GM19328 (cell line): ENCODE data around the gene SLC7A6OS.
A peak's percentile ranks its signal among the peaks of the same experiment; 100 is the strongest.

Experiments used
- ATAC-seq: cut with Tn5 transposase; IDR thresholded peaks from one replicate; pipeline ENCODE4 v1.9.1; 2021; ENCODE audit warnings: mild to moderate bottlenecking, moderate library complexity; ENCODE audit not compliant: unreplicated experiment

SLC7A6OS gene

DNA sequence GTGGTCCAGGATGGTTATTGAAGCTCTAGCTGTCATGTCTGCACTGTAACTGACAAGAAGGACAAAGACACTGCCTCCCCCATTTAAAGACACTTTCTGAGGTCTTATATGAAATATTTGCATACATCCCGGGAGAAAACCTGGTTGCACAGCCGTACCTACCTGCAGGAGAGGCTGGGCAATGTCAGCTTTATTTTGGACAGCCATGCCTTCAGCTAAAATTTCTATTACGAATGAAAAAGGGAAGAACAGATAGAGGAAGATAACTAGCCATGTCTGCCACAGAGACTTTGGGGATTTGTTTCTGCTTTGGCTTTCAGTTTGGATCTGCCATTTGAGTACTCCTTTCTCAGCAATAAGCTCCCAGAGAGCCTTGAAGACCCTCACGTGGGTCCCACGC is 27.4 kb downstream of the SLC7A6OS start:
- no peak for ATAC-seq

- no peak for ATAC-seq
These were observed 28.7 kb downstream of the SLC7A6OS start for GRCh38 chr16:68282064-68282452.

DNA sequence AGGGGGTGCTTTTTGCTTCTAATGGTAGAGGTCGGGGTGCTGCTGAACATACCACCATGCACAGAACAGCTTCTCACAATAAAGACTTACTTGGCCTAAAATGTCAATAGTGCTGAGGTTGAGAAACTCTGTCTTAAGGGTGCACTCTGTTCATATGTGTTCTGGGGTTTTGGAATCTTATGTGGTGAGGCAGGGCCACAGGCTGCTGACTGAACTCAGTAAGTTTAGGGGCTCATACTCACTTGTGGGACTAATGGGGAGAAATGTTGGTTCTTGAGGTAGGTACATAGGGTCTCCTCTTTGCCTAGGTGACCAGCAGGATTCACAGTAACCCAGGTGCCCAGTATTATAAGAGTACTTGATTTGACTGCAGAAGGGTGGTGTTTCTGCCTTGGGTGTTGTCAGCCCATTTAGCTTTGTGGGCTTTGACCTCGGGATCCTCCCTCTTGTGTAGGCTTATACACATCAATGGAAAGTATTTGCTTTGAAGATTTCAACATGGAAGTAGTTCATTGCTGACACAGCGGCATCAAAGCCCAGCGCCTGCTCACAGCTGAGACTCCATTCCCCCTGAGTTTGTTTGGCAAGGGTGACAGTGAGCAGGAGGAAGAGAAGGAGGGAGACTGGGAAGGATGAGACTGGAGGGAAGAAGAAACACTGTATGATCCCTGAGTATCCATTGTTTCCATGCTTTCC is 29.2 kb downstream of the SLC7A6OS start:
- ATAC-seq: no peak

GRCh38 chr16:68279726-68280558 is 30.8 kb downstream of the SLC7A6OS start:
- no peak for ATAC-seq

DNA sequence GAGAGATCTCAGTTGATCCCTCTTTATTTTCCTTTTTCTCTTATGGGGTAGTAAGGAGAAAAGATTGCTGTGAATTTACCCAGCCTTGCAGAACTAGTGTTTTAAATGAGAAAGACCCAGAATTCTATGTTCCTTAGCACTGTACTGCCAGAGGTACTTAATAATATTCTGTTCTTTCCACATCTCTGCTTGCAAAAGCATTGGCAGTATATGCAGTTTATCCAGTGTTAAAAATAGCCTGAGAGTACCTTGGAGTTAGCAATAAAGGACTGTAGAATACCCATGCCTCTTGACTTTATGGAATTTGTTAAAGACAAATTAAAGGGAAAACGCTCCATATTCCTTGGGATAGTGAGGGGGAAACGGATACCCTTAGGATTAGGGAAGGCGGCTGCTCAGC is 34.5 kb downstream of the SLC7A6OS start:
- ATAC-seq: no peak

GRCh38 chr16:68275611-68276191 is 35.0 kb downstream of the SLC7A6OS start:
- no peak for ATAC-seq

DNA sequence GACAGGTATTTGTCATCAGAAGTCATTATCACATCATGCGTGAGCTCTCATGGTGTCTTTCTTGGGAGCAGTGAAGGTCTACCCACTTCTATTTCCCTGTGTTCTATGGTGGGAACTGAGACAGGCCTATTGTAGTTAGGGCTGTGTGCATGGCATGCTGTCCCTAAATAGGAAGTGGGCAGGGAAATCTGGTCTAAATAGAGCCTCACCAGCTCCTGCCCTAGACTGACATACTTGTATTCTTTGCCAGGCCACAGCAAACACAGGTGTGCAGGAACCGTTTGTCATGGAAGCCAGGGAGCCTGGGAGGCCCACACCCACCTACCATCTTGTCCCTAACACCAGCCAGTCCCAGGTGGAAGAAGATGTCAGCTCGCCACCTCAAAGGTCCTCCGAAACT is 36.3 kb downstream of the SLC7A6OS start:
- ATAC-seq: no peak

GRCh38 chr16:68273896-68274295 is 36.9 kb downstream of the SLC7A6OS start:
- no peak for ATAC-seq

DNA sequence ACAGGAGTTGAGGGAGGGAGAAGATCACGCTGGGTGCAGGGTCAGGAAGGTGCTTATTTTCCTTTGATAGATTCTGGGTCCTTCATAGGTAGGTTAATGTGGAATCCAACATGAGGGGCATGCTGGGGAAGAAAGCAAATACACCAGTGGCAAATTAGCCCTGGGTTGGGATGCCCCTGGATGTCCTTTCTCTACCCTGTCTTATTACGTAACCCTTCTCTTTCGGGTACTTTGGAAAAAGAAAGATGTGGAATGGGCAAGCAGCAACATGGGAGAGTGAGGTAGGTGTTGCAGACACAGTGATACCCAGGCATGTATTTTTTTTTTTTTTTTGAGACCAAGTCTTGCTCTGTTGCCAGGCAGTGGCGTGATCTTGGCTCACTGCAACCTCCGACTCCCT is 37.3 kb downstream of the SLC7A6OS start:
- ATAC-seq: no peak

GRCh38 chr16:68272507-68273209 is 38.1 kb downstream of the SLC7A6OS start:
- no peak for ATAC-seq

DNA sequence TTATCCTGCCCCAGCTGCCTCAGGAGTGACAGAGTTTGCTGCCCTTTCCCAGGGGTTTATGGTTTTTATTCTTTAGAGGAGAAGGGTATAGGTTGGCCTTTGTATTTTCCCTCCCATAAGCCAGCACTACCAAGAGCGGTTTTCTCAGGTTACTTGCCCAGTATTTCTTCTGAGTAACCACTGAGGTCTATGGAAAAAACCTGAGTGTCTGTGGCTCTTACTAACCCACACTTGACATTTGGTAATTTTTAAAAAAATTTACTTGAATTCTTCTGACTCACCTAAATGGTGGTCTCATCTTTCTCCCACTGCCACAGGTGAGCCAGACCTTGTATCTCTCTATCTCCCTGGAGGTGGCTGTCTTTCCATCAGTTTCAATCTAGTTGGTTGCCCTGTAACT is 40.4 kb downstream of the SLC7A6OS start:
- no peak for ATAC-seq

GRCh38 chr16:68269793-68270192 is 41.0 kb downstream of the SLC7A6OS start:
- ATAC-seq: no peak

DNA sequence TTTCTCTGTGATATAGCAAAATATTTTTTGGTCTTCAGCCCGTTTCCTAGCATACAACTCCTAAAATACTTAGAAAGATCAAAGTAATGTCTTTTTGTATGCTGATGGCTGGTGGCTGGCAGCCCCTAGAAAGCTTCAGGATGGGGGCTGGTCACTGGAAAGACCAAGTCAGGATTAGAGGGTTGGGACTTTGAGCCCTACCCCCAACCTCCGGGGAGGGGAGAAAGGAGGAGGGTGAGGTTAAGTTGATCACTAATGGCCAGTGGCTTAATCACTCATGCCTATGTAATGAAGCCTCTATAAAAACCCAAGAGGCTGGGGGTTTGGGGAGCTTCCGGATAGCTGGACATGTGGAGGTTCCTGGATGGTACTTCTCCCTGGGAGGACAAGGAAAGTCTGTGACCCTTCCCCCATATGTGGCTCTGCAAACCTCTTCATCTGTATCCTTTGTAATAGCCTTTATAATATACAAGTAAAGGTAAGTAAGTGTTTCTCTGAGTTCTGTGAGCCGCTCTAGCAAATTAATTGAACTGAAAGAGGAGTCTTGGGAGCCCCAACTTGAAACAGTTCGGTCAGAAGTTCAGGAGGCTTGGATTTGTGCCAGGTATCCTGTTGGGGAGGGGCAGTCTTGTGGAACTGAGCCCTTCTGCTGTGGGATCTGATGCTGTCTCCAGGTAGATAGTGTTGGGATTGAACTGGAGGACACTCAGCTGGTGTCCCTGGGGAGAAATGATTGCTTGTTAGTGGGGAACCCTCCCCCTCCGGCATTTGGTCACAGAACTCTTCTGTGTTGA is 42.9 kb downstream of the SLC7A6OS start:
- ATAC-seq: no peak

DNA sequence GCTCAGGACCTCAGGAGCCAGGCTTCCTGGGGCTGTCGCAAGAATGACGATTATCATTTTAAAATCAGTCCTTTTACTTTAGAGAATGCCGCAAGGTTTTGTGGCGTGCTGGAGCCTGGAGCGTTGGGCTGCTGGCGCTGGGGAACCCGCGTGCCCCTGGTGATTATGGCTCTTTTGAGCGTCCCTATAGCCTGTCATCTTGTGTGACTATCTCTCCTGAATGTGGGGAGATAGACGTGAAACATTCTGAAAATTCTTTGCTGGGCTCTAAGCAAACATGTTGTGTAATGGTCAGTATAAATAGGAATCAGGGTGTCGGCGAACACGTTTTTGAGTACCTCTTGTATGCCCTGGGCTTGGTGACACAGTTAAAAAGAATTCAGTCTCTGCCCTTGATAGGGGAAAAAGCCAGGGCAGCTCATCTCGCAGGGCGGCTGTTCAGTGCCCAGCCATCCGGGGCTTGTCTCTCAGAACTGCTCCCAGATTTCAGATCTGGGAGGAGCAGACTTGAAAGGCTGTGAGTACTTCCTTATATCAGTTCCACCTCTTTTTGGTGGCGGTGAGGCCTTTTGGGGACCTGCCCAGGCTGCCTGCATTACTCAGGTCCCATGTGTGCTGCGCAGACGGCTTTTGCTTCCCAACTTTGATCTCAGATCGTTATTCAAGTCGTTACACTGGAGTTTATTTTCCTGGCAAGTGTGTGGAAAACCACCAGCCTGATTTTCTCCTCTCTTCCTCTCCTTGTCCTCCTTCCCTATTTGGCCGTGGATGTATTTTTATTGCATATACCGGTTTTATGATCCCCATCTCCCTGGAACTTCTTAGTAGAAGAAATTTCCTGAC is 45.4 kb downstream of the SLC7A6OS start:
- ATAC-seq: no peak

DNA sequence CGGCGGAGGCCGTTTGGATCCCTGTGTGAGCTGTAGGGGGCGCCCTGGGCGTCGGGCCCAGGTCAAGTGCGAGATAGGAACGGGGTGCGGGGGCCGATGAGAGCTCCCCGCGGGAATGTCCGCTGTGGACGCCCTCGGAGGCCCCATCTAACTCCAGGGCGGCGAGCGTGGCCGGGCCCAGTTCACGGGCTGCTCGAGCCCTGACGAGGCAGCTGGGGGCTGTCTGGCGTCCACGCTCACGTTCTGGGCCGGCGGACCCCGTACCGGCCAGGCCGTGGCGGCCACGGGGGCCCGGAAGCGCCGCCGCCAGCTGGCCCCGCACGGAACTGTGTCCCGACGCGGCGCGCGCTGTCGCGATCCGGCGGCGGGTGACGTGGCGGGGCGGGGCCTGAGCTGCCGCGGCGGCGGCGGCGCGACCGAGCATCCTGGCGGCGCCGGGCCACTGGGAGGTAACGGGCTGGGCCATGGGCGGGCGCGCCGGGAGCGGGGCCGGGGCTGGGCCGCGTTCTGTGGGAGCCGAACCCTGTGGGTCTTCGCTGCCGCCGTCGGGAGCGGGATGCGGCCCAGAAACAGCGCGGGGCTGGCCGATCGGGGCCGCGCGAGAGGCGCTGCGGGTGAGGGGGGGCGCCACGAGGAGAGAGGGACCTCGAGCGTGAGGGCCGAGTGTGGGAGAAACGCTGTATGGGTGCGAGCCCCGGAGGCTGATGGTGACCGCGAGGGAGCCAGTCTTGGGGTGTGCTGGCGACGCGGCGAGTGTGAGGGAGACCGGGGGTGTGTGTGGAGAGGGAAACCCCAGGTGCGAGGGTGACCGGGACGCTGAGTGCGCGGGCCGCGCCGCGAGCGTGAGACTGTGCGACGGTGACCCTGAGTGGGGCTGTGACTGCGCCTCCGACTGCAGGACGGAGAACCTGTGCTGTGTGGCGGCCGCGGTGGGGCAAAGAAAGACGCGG is 46.3 kb downstream of the SLC7A6OS start, which contains the start of gene SLC7A6:
Gene SLC7A6 (plus strand): TSS at position 399 of the 950 bp plus-strand sequence. CDS start 10,201 bp downstream, outside the sequence.
- ATAC-seq: peak; percentile 52

DNA sequence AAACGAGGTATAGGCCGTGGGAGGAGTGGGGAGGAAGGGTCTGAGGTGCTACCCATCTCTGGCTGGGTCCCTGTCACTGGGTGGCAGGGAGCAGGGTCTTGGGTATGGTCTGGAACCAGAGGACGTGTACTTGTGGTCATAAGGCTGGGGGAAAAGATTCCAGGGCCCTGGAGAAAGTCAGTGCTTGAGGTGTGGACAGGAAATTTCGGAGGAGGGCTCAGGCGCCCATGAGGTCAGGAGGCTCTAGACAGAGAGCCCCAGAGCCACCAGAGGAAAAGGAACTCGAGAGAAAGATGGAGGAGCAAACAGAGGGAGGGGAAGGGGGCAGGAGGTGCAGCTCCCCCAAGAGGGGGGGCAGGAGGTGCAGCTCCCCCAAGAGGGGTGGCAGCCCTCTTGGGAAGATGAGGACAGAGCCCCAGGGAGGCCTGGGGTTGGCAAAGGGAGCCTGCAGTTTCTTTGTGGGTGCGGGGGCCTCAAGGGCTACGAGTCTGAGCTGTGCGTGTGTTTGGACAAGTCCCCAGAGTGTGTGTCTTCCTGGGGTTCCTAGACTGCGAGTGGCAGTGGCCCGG is 47.1 kb downstream of the SLC7A6OS start:
- ATAC-seq: peak; percentile 6

DNA sequence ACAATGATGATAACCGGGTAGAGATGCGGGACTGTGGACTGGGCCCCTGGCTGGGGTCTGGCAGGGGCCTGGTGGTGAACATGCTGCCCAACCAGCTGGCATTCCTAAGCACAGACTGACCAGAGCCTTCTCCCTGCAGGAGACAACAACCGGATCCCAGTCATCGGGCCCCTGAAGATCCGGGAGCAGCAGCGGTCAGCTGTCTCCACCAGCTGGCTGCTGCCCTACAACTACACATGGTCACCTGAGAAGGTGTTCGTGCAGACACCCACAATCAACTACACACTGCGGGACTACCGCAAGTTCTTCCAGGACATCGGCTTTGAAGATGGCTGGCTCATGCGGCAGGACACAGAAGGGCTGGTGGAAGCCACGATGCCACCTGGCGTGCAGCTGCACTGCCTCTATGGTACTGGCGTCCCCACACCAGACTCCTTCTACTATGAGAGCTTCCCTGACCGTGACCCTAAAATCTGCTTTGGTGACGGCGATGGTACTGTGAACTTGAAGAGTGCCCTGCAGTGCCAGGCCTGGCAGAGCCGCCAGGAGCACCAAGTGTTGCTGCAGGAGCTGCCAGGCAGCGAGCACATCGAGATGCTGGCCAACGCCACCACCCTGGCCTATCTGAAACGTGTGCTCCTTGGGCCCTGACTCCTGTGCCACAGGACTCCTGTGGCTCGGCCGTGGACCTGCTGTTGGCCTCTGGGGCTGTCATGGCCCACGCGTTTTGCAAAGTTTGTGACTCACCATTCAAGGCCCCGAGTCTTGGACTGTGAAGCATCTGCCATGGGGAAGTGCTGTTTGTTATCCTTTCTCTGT is 51.5 kb downstream of the SLC7A6OS start:
- ATAC-seq: no peak
